HCT116 (cell line): ENCODE measurements around the gene RHCG. TPM values are rescaled to one million over a fixed set of nuclear protein-coding genes. Genes with fewer than 3 reads are reported as not detected.

ENCODE experiments used
- ATAC-seq: fragments of 200-7000 bp; cut with Tn5 transposase; 2 replicates; pipeline ENCODE4 v1.9.1; 2020; ENCODE audit warnings: mild to moderate bottlenecking, moderate library complexity
- BruUV-seq: library from RNA; stranded (reverse); fragments of 400-500 nt; replicated peaks from 2 replicates; lab custom pipeline; 2021; lab: Mats Ljungman, UMichigan
- CTCF ChIA-PET: fragments of 300-600 bp; sonication (Branson Sonifier 250); formaldehyde crosslinking; loops from one replicate; lab custom pipeline; 2021; ENCODE audit warnings: antibody characterized with exemption; lab: Charles Lee
- POLR2A ChIA-PET: fragments of 300-600, 350-600 bp; sonication (Branson Sonifier 250); formaldehyde crosslinking; loops from one replicate; lab custom pipeline; 2021; ENCODE audit warnings: antibody characterized with exemption; lab: Charles Lee
- RAD21 ChIA-PET, 2 experiments: fragments of 300-600 bp; sonication (Branson Sonifier 250); formaldehyde crosslinking; loops; one replicate each; lab custom pipeline; 2023; ENCODE audit warnings: low total read pairs in 2 of 2; ENCODE audit not compliant: uncharacterized antibody in 2 of 2, unreplicated experiment in 2 of 2, low non-redundant PET in 1 of 2; lab: Charles Lee
- DNase-seq: peaks from one replicate; pipeline ENCODE4 v3.0.0-alpha.2; 2010; ENCODE audit warnings: low read depth, low spot score
- H2AFZ ChIP-seq: fragments of 200-600 bp; shearing (Covaris generic), sonication (generic); 2 replicates; pipeline ENCODE4 v1.6.1; 2017; ENCODE audit warnings: low read depth, mixed run types, mixed read lengths, antibody characterized with exemption, low read length; ENCODE audit not compliant: poor library complexity, severe bottlenecking
- H3K27ac ChIP-seq: 2 replicates; pipeline ENCODE4 v1.5.1; 2012; ENCODE audit warnings: low read depth, low read length
- H3K27me3 ChIP-seq: fragments of 200-600 bp; sonication (generic); 2 replicates; pipeline ENCODE4 v1.6.1; 2016; ENCODE audit warnings: mixed run types, low read length, mixed read lengths; ENCODE audit not compliant: insufficient read depth
- H3K36me3 ChIP-seq, 2 experiments: fragments of 200-500 bp in 1 of 2; fragments of 200-600 bp in 1 of 2; sonication (Bioruptor generic) in 1 of 2; sonication (generic) in 1 of 2; 2 replicates each; pipeline versions ENCODE4 v1.5.1 to v1.6.1; 2014 to 2016; ENCODE audit warnings: low read length in 2 of 2, inconsistent platforms in 1 of 2, mixed read lengths in 1 of 2, mixed run types in 1 of 2; ENCODE audit not compliant: insufficient read depth in 2 of 2, control insufficient read depth in 1 of 2
- H3K4me1 ChIP-seq, 2 experiments: fragments of 200-600 bp in 1 of 2; sonication (generic) in 1 of 2; 2 replicates each; pipeline versions ENCODE4 v1.5.1 to v1.6.1; 2012 to 2017; ENCODE audit warnings: low read length in 2 of 2, inconsistent platforms in 1 of 2, mild to moderate bottlenecking in 1 of 2, mixed read lengths in 1 of 2, mixed run types in 1 of 2, moderate library complexity in 1 of 2; ENCODE audit not compliant: insufficient read depth in 2 of 2, control insufficient read depth in 1 of 2
- H3K4me2 ChIP-seq: fragments of 200-600 bp; sonication (generic); 2 replicates; pipeline ENCODE4 v1.6.1; 2017; ENCODE audit warnings: mixed run types, low read length, mixed read lengths
- H3K4me3 ChIP-seq, 2 experiments: fragments of 200-600 bp in 1 of 2; sonication (generic) in 1 of 2; replicated peaks in 1 of 2; 2 replicates each; pipeline ENCODE4 v1.5.1; 2011 to 2016; ENCODE audit warnings: low read length in 2 of 2, control low read depth in 1 of 2, low read depth in 1 of 2, mild to moderate bottlenecking in 1 of 2, mixed read lengths in 1 of 2, mixed run types in 1 of 2
- H3K79me2 ChIP-seq: fragments of 200-600 bp; sonication (generic); 2 replicates; pipeline ENCODE4 v1.6.1; 2017; ENCODE audit warnings: mild to moderate bottlenecking, mixed run types, low read length, moderate library complexity, mixed read lengths; ENCODE audit not compliant: insufficient read depth
- H3K9ac ChIP-seq: fragments of 200-600 bp; sonication (generic); 2 replicates; pipeline ENCODE4 v1.6.1; 2016; ENCODE audit warnings: low read length, mixed read lengths
- H3K9me2 ChIP-seq: fragments of 200-600 bp; sonication (generic), shearing (Covaris generic); 2 replicates; pipeline ENCODE4 v1.6.1; 2017; ENCODE audit warnings: mixed run types, mild to moderate bottlenecking, moderate library complexity; ENCODE audit not compliant: insufficient read depth
- H3K9me3 ChIP-seq, 2 experiments: fragments of 200-500 bp in 1 of 2; fragments of 200-600 bp in 1 of 2; sonication (Bioruptor generic) in 1 of 2; sonication (generic) in 1 of 2; 2 replicates each; pipeline ENCODE4 v1.6.1; 2014 to 2017; ENCODE audit warnings: low read length in 2 of 2, mixed read lengths in 2 of 2, inconsistent platforms in 1 of 2, low read depth in 1 of 2, mild to moderate bottlenecking in 1 of 2, mixed run types in 1 of 2, moderate library complexity in 1 of 2; ENCODE audit not compliant: control insufficient read depth in 1 of 2, insufficient read depth in 1 of 2
- H4K20me1 ChIP-seq: fragments of 200-600 bp; sonication (generic), shearing (Covaris generic); 2 replicates; pipeline ENCODE4 v1.6.1; 2017; ENCODE audit warnings: mixed run types, mild to moderate bottlenecking, moderate library complexity; ENCODE audit not compliant: insufficient read depth
- CBX3 ChIP-seq: IDR thresholded peaks from 2 replicates; pipeline ENCODE4 v1.6.1; 2012; ENCODE audit warnings: low read depth
- CEBPB ChIP-seq: IDR thresholded peaks from 2 replicates; pipeline ENCODE4 v1.6.1; 2012; ENCODE audit warnings: low read depth
- EGR1 ChIP-seq: IDR thresholded peaks from 2 replicates; pipeline ENCODE4 v1.6.1; 2012; ENCODE audit warnings: low read depth
- ELF1 ChIP-seq: IDR thresholded peaks from 2 replicates; pipeline ENCODE4 v1.6.1; 2012; ENCODE audit warnings: low read depth, borderline replicate concordance
- EZH2 ChIP-seq: fragments of 200-600 bp; sonication (generic); IDR thresholded peaks from 2 replicates; pipeline ENCODE4 v1.6.1; 2017; ENCODE audit warnings: antibody characterized with exemption, mixed run types
- EZH2phosphoT487 ChIP-seq: fragments of 200-600 bp; IDR thresholded peaks from 2 replicates; pipeline ENCODE4 v1.6.1; 2018; ENCODE audit warnings: antibody characterized with exemption, borderline replicate concordance
- FOSL1 ChIP-seq: IDR thresholded peaks from 2 replicates; pipeline ENCODE4 v1.6.1; 2012; ENCODE audit warnings: low read depth
- POLR2AphosphoS5 ChIP-seq: IDR thresholded peaks from 2 replicates; pipeline ENCODE4 v1.6.1; 2011; ENCODE audit warnings: mild to moderate bottlenecking, low read depth, low read length, moderate library complexity
- RAD21 ChIP-seq: IDR thresholded peaks from 2 replicates; pipeline ENCODE4 v1.6.1; 2012; ENCODE audit warnings: low read depth, mild to moderate bottlenecking
- SIN3A ChIP-seq: IDR thresholded peaks from 2 replicates; pipeline ENCODE4 v1.6.1; 2012; ENCODE audit warnings: low read depth
- SP1 ChIP-seq: IDR thresholded peaks from 2 replicates; pipeline ENCODE4 v1.6.1; 2012; ENCODE audit warnings: low read depth
- TCF7L2 ChIP-seq: IDR thresholded peaks from 2 replicates; pipeline ENCODE4 v1.7.0; 2011; ENCODE audit warnings: borderline replicate concordance, inconsistent platforms; ENCODE audit not compliant: insufficient read depth, insufficient read length; ENCODE audit errors: extremely low read depth
- intact Hi-C: fragments of 100-400 bp; cut with micrococcal nuclease; formaldehyde crosslinking; loops from 2 replicates; pipeline ENCODE4 v1.10.0; 2022
- total RNA-seq: library from RNA; stranded (reverse); gene quantifications from one replicate; pipeline ENCODE4 v1.2.1, GENCODE V29; 2021; ENCODE audit not compliant: unreplicated experiment
- TF ChIP-seq, protein P1 (sequence below): IDR thresholded peaks from 2 replicates; pipeline ENCODE4 v1.6.1; 2012
- TF ChIP-seq, protein P2 (sequence below), 3 experiments: fragments of 200-600 bp in 1 of 3; sonication (generic) in 1 of 3; IDR thresholded peaks in 2 of 3; conservative IDR thresholded peaks in 1 of 3; 2 replicates each; pipeline ENCODE4 v1.5.1; 2012 to 2017; ENCODE audit warnings: low read depth in 2 of 3, low read length in 2 of 3, antibody characterized with exemption in 1 of 3, borderline replicate concordance in 1 of 3, control low read depth in 1 of 3, mild to moderate bottlenecking in 1 of 3, mixed read lengths in 1 of 3, mixed run types in 1 of 3, moderate library complexity in 1 of 3; ENCODE audit not compliant: insufficient read depth in 1 of 3
- TF ChIP-seq, protein P3 (sequence below): IDR thresholded peaks from 2 replicates; pipeline ENCODE4 v1.6.1; 2011; ENCODE audit warnings: mild to moderate bottlenecking, low read length, moderate library complexity; ENCODE audit not compliant: insufficient replicate concordance; ENCODE audit errors: extremely low read depth

The RHCG gene
- total RNA-seq, 1 experiment from 2014 or later = not detected

DNA sequence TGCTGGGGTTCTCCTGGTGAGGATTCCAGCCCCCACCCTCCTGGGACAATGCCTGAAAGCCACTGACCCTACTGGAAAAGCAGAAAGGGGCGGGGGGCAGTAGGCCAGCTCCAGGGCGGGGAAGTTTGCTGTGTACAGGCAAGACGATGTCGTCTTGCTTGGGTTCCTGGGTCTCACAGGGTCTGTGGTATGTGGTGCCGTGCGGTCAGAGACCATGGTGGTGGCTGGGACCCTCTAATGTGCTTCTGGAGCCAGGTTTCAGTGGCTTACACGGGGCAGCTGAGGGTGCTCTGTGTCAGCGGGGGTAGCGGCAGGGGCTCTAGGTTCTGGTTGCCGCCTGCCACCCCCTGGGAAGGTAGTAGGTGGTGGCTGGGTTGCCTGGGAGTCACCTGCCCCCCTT is 54.2 kb downstream of the RHCG start:
- no peak for DNase-seq
- Histone ChIP-seq H3K9ac (no peak overlapping the region), H3K27ac (no peak overlapping the region), H4K20me1 (no peaks in the 10 kb centered on the region), H3K4me1 (peaks cover 2 to 6% of the 10 kb centered on the region in 2 experiments; a peak in 2 of 4 replicates), H2AFZ (no peak overlapping the region), H3K9me2 (no peaks in the 10 kb centered on the region), H3K4me2 (no peak overlapping the region), H3K4me3 (no peak overlapping the region), H3K36me3 (no peaks in the 10 kb centered on the region), H3K79me2 (no peaks in the 10 kb centered on the region), H3K27me3 (no peaks in the 10 kb centered on the region), H3K9me3 (no peaks in the 10 kb centered on the region)
- TF ChIP-seq POLR2AphosphoS5 (no peak), CBX3 (no peak), CEBPB (no peak), SIN3A (no peak), TCF7L2 (no peak), RAD21 (no peak), FOSL1 (no peak), ELF1 (no peak), EGR1 (no peak), SP1 (no peak), EZH2phosphoT487 (no peak), EZH2 (no peak)
- TF ChIP-seq, protein P1, sequence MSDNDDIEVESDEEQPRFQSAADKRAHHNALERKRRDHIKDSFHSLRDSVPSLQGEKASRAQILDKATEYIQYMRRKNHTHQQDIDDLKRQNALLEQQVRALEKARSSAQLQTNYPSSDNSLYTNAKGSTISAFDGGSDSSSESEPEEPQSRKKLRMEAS = no peak
- TF ChIP-seq, protein P2, sequence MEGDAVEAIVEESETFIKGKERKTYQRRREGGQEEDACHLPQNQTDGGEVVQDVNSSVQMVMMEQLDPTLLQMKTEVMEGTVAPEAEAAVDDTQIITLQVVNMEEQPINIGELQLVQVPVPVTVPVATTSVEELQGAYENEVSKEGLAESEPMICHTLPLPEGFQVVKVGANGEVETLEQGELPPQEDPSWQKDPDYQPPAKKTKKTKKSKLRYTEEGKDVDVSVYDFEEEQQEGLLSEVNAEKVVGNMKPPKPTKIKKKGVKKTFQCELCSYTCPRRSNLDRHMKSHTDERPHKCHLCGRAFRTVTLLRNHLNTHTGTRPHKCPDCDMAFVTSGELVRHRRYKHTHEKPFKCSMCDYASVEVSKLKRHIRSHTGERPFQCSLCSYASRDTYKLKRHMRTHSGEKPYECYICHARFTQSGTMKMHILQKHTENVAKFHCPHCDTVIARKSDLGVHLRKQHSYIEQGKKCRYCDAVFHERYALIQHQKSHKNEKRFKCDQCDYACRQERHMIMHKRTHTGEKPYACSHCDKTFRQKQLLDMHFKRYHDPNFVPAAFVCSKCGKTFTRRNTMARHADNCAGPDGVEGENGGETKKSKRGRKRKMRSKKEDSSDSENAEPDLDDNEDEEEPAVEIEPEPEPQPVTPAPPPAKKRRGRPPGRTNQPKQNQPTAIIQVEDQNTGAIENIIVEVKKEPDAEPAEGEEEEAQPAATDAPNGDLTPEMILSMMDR (IDR thresholded peaks at IDR 0.05 in 2 of 3, conservative IDR thresholded peaks at IDR 0.05 in 1 of 3; ENCODE audit: borderline replicate concordance in 1 of 3, insufficient read depth in 1 of 3, low read depth in 2 of 3, low read length in 2 of 3) = no peak
- TF ChIP-seq, protein P3, sequence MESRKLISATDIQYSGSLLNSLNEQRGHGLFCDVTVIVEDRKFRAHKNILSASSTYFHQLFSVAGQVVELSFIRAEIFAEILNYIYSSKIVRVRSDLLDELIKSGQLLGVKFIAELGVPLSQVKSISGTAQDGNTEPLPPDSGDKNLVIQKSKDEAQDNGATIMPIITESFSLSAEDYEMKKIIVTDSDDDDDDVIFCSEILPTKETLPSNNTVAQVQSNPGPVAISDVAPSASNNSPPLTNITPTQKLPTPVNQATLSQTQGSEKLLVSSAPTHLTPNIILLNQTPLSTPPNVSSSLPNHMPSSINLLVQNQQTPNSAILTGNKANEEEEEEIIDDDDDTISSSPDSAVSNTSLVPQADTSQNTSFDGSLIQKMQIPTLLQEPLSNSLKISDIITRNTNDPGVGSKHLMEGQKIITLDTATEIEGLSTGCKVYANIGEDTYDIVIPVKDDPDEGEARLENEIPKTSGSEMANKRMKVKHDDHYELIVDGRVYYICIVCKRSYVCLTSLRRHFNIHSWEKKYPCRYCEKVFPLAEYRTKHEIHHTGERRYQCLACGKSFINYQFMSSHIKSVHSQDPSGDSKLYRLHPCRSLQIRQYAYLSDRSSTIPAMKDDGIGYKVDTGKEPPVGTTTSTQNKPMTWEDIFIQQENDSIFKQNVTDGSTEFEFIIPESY = no peak
- no TSS peak for BruUV-seq
- no peak for ATAC-seq
- ChIA-PET POLR2A (interaction anchor here (1.0 to 1.4 kb wide), 2 partner anchors 9 to 133 kb away, joined by 3 to 4 read pairs; partner anchors contain the start of gene TICRR), RAD21 (no interaction called here), CTCF (interaction anchor here (0.6 to 4.2 kb wide), 21 partner anchors 9 to 298 kb away, joined by 3 to 47 read pairs (median 5); partner anchors contain the start of gene TICRR)
- intact Hi-C loops = loop anchor here (2.0 kb wide), 1 partner anchor 115 kb away; no protein-coding TSS in a partner anchor
